K562 (cell line): ENCODE results near the gene SYNE2. TPM values are rescaled to one million over a fixed set of nuclear protein-coding genes. Genes with fewer than 3 reads are reported as not detected.

ENCODE experiments used
- ATF3 ChIP-seq, 2 experiments: fragments of 450-650 bp in 1 of 2; sonication (generic) in 1 of 2; formaldehyde crosslinking in 1 of 2; IDR thresholded peaks in 1 of 2; conservative IDR thresholded peaks in 1 of 2; 2 replicates each; pipeline versions ENCODE4 v1.6.1 to v1.8.1; 2016 to 2023; ENCODE audit warnings: mild to moderate bottlenecking in 2 of 2, moderate library complexity in 2 of 2, inconsistent platforms in 1 of 2, missing genetic modification reagents in 1 of 2
- E2F8 ChIP-seq: fragments of 450-650 bp; IDR thresholded peaks from 2 replicates; pipeline ENCODE4 v1.7.1; 2018; ENCODE audit warnings: mild to moderate bottlenecking, low read depth; ENCODE audit not compliant: partially characterized antibody
- ESRRA ChIP-seq: fragments of 450-650 bp; IDR thresholded peaks from 2 replicates; pipeline ENCODE4 v1.6.1; 2014; ENCODE audit warnings: low read depth, mild to moderate bottlenecking, moderate library complexity, borderline replicate concordance
- HNRNPLL ChIP-seq: fragments of 200-400 bp; formaldehyde crosslinking; IDR thresholded peaks from 2 replicates; pipeline ENCODE4 v1.6.1; 2017; ENCODE audit warnings: low read length, low read depth, mild to moderate bottlenecking; ENCODE audit not compliant: poor library complexity, severe bottlenecking
- KDM1A ChIP-seq, 2 experiments: fragments of 450-650 bp; IDR thresholded peaks; 2 replicates each; pipeline ENCODE4 v1.6.1; 2016; ENCODE audit warnings: mild to moderate bottlenecking in 2 of 2
- RBM25 ChIP-seq: fragments of 200-400 bp; formaldehyde crosslinking; IDR thresholded peaks from 2 replicates; pipeline ENCODE4 v1.6.1; 2018; ENCODE audit warnings: low read length, low read depth, moderate library complexity; ENCODE audit not compliant: severe bottlenecking
- ZNF212 ChIP-seq: fragments of 450-650 bp; formaldehyde crosslinking; IDR thresholded peaks from 2 replicates; pipeline ENCODE4 v1.4.0; 2020; ENCODE audit warnings: mild to moderate bottlenecking
- polyA plus RNA-seq, 8 experiments: library from polyadenylated mRNA; depleted of rRNA in 4 of 8; stranded (reverse) in 5 of 8; unstranded in 3 of 8; fragments of >200 nt; fragmentation: Nextera tagmentation in 2 of 8; fragmentation: Illumina TruSeq in 1 of 8; extraction: Ambion mirVana in 2 of 8; extraction: Trizol in 1 of 8; gene quantifications; 2 replicates each; pipeline versions ENCODE4 v1.2.1 to v1.2.3, GENCODE V29; 2011 to 2014; ENCODE audit warnings: inconsistent platforms in 1 of 8, missing spikeins in 1 of 8
- total RNA-seq, 7 experiments: library from RNA; depleted of rRNA in 6 of 7; stranded (reverse); fragments of >200 nt in 6 of 7; fragmentation: Illumina TruSeq in 2 of 7; extraction: Trizol in 2 of 7; gene quantifications; 2 replicates each; pipeline versions ENCODE4 v1.2.1 to v1.2.3, GENCODE V29; 2011 to 2021; ENCODE audit warnings: low replicate concordance in 1 of 7

SYNE2 gene
- total and polyA plus RNA-seq, 9 of the 15 experiments (the other 6 are each of a cell fraction or from before 2014, with no cell fraction given), result 0.06 to 0.53 (median 0.11) TPM

GRCh38 chr14:64191756-64192155, 339.0 kb downstream of the SYNE2 start (continued):
- TF ChIP-seq ESRRA, result peak; percentile 52; the same call in 1 of the 2 replicates
- TF ChIP-seq RBM25, result peak; percentile 96
- TF ChIP-seq ZNF212 (CRISPR knock-in tag), result no peak
- peak; percentile 53 for TF ChIP-seq ATF3 (IDR thresholded peaks at IDR 0.05)
- TF ChIP-seq ATF3 (CRISPR knock-in tag; conservative IDR thresholded peaks at IDR 0.05), result no peak
- TF ChIP-seq HNRNPLL, result no peak
- TF ChIP-seq KDM1A (IDR thresholded peaks at IDR 0.05), result 0 out of 4 replicates have a peak, but pooled peaks of 1 of the 2 experiments have one; percentile 24
- no peak for TF ChIP-seq E2F8
- TF ChIP-seq, all 486 proteins: peak for 11
